Mucosa of gallbladder (tissue), 1 donor: ENCODE data around the gene SCT. TPM values are rescaled to one million over a fixed set of nuclear protein-coding genes. Genes with fewer than 3 reads are reported as not detected.
A peak's percentile ranks its signal among the peaks of the same experiment; 100 is the strongest.

Experiments used
- DNase-seq: peaks from one replicate; pipeline ENCODE4 v3.0.0-alpha.2; 2020; ENCODE audit warnings: low spot score
- total RNA-seq: library from RNA; stranded (reverse); gene quantifications from one replicate; pipeline ENCODE4 v1.2.1, GENCODE V29; 2021
- donor health status: DM: no; HTN: no; CAD: no.

The SCT gene
- total RNA-seq, 1 donor from 2014 or later: not detected

- DNase-seq: no peak
Observed at GRCh38 chr11:643849-644738, 17.1 kb upstream of the SCT start.

DNA sequence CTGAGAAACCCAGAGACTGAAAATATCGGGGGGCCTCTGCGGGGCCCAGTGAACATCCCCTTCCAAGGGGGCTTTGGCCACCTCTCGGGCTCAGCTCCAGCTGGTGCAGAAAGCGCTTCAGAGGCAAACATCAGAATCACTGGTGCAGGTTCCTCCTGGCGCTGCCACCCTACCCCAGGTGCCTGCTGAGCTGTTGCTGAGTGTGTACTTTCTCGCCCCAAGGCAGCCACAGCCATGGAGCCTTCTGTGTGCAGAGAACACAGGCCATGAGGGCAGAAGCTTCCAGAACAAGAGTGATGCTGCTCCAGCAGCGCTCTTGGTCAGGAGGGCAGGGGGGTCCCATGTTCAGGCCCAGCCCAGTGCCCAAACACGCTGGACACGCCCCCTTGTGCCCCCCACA is 16.4 kb upstream of the SCT start:
- no peak for DNase-seq

GRCh38 chr11:641806-642370 is 14.9 kb upstream of the SCT start:
- DNase-seq: no peak

GRCh38 chr11:640021-640706 is 13.2 kb upstream of the SCT start:
- DNase-seq: no peak

DNA sequence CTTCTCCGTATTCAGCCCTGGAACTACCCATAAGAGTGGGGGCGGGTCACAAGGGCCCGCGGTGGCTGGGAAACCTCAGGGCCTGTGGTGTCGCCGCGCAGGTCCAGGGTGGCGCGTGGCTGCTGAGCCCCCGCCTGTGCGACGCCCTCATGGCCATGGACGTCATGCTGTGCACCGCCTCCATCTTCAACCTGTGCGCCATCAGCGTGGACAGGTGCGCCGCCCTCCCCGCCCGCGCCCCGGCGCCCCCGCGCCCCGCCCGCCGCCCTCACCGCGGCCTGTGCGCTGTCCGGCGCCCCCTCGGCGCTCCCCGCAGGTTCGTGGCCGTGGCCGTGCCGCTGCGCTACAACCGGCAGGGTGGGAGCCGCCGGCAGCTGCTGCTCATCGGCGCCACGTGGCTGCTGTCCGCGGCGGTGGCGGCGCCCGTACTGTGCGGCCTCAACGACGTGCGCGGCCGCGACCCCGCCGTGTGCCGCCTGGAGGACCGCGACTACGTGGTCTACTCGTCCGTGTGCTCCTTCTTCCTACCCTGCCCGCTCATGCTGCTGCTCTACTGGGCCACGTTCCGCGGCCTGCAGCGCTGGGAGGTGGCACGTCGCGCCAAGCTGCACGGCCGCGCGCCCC is 12.5 kb upstream of the SCT start:
- DNase-seq: no peak

DNA sequence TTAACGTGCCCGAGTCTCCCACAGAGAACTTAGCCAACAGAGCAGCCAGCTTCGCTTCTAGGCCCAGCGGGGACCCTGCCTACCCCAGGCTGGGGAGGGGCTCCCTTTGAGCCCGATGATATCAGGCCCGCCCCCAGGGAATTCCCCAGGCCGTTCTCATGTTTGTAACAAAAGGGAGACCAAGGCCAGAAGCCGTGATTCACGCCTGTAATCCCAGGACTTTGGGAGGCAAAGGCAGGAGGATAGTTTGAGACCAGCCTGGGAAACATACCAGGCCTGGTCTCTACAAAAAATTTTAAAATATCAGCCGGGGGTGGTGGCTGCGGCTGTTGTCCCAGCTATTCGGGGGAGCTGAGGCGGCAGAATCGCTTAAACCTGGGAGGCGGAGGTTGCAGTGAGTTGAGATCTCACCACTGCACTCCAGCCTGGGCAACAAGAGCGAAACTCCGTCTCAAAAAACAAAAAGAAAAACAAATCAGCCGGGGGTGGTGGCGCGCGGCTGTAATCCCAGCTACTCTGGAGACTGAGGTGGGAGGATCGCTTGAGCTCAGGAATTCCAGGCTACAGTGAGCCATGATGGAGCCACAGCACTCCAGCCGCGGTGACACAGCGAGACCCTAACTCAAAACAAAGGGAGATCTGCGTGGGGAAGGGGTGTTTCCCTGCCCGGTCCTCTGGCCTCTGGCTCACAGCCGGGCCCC is 11.8 kb upstream of the SCT start:
- no peak for DNase-seq

DNA sequence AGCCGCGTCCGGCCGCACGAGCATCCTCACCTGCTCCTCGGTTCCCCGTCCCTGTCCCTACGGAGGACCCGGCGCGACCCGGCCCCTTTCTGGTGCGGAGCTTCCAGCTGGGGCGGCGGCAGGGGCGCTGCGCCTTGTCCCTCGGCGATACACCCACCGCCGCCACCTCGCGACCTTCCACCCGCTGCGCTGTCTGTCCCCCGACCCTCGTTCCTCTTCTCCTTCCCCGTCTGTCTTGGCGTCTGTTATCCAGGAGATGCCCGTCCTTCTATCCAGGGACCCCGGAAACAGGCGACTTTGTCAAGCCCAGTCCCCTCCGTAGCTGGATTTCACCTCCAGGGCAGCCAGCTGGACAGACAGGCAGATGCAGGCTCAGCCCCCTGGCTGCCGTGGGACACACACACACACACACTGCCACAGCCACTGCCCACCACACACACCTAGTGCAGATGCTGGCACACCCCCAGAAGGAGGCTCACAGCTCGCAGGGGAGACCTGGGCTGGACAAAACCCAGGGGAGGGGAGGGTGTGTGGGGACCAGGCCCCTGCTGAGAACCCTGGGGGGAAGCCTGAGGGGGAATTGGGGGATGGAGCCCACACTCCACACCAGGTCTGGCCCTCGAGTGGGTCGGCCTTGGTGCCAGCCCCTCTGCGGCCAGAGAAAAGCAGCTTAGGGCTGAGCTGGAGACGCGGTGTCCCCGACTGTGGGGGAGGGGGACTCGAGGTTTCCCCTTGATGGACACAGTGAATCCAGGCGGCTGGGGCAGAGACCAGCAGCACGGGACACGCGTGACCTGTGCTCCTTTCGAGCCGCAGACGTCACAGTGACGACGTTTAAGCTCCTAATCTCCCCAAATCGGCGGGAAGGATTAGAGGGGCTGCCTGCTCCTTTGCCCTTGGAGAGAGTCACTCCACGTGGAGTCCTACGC is 10.9 kb upstream of the SCT start:
- no peak for DNase-seq

- DNase-seq: no peak
Observed at GRCh38 chr11:637333-637592, 10.3 kb upstream of the SCT start.

DNA sequence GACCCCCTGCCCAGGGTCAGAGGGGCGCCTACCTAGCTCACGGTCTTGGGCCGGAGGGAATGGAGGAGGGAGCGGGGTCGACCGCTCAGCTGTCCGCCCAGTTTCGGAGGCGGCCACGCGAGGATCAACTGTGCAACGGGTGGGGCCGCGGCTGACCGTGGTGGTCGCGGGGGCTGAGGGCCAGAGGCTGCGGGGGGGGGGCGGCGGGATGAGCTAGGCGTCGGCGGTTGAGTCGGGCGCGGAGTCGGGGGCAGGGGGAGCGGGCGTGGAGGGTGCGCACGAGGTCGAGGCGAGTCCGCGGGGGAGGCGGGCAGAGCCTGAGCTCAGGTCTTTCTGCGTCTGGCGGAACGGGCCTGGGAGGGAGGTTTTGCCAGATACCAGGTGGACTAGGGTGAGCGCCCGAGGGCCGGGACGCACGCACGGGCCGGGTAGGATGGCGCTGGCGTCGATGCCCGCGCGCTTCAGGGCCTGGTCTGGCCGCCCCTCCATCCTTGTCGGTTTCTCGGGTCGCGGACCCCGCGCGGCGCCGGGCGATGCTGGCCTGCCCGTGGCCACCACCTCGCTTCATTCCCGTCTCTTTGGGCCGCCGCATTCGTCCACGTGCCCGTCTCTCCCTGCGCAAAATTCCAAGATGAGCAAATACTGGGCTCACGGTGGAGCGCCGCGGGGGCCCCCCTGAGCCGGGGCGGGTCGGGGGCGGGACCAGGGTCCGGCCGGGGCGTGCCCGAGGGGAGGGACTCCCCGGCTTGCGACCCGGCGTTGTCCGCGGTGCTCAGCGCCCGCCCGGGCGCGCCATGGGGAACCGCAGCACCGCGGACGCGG is 9.7 kb upstream of the SCT start, which contains the start of gene DRD4:
DRD4 (plus strand) TSS at position 759 of the 822 bp plus-strand sequence; CDS start at position 795, 36 bp downstream.
- DNase-seq: no peak

GRCh38 chr11:635945-636510 is 9.0 kb upstream of the SCT start:
- DNase-seq: no peak

- DNase-seq: no peak
Observed at GRCh38 chr11:630871-631270, 3.9 kb upstream of the SCT start.

GRCh38 chr11:629237-629583 is 2.2 kb upstream of the SCT start:
- DNase-seq: no peak

GRCh38 chr11:628056-628455 is 1.1 kb upstream of the SCT start:
- DNase-seq: no peak

- no peak for DNase-seq
Observed at GRCh38 chr11:627308-627576, 261 bp upstream of the SCT start.

DNA sequence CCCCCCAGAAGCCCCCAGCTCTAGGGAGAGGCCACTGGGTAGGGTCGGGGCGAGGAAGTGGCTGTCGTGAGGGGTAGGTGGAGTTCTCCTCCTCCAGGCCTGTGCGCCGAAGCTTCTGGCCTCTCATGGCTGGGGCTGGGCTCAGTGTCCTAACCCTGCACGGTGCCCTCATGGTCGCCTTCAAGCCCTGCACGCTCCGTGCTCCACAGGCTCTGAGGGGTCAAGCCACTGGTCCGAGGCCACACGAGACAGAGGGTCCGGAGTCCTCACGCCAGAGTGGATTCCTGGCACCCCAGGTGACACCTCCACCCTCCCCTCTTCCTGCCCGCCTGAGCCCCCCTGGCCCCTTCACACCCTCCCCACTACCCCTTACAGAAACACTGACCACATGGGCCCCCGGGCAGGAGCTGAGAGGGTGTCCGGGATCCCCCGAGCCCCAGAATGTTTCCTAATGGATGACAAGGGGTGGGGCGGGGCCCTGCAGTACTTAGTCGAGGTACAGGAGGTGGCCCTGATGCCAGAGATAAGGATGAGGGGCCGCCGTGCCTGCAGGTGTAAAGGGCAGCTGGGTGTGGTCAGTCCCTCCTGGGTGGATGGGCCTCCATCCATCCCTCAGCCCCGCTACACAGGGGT is 1.2 kb downstream of the SCT start:
- DNase-seq: no peak

- DNase-seq: no peak
Observed at GRCh38 chr11:624705-625635, 2.0 kb downstream of the SCT start, which contains the start of gene CDHR5. CDHR5 (minus strand) TSS chr11:624955; CDS start chr11:624902, 53 bp downstream.

DNA sequence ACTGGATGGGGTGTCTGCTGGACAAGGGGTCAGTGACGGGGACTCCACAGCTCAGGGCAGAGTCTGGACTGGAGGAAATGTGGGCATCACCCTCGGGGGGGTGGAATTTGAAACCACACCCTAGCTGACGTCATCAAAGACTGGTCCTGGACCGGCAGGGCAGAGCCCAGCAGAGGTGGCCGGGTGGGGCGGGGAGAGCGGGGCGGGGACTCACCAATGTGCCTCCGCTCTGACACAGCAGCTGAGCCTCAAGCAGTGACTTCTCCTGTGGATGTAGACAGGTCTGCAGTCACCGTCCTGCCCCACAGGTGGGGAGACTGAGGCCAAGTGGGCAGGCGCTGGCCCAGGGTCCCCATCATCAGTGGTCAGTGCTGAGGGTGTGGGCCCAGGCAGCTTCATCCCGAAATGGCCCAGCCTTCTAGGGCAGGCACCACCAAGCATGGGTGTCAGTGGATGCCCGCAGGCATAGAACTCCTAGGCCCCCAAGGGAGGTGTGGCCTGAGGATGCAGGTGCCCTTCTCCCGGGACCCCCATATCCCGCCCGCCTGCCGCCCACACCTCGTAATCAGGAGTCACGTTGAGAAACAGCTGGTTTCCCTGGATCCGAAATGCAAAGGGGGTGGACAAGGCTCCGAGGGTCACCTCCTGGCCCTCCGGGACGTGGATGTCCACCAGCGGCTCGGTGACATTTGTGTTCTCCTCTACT is 2.8 kb downstream of the SCT start:
- DNase-seq: peak; percentile 64
